GM18868 (cell line): ENCODE data around the gene CCDC149.

Experiments
- ATAC-seq: cut with Tn5 transposase; IDR thresholded peaks from one replicate; pipeline ENCODE4 v1.9.1; 2021; ENCODE audit warnings: mild to moderate bottlenecking, moderate library complexity; ENCODE audit not compliant: unreplicated experiment

Gene CCDC149

GRCh38 chr4:24912252-24913118 lies at the start of gene CCDC149:
Gene CCDC149 (minus strand): TSS chr4:24913042. CDS start chr4:24912864, 178 bp downstream.
- peak; percentile 76 for ATAC-seq

- no peak for ATAC-seq
These were observed 45.0 kb upstream of the CCDC149 start for GRCh38 chr4:24957886-24958285.

GRCh38 chr4:24956763-24957162 lies 43.9 kb upstream of the CCDC149 start:
- no peak for ATAC-seq

- ATAC-seq: no peak
These were observed 43.2 kb upstream of the CCDC149 start for GRCh38 chr4:24956091-24956490.

- no peak for ATAC-seq
These were observed 39.8 kb upstream of the CCDC149 start for GRCh38 chr4:24952667-24953066.

GRCh38 chr4:24949970-24950369 lies 37.1 kb upstream of the CCDC149 start:
- no peak for ATAC-seq

GRCh38 chr4:24937917-24938281 lies 25.1 kb upstream of the CCDC149 start:
- no peak for ATAC-seq

- no peak for ATAC-seq
These were observed 24.5 kb upstream of the CCDC149 start for GRCh38 chr4:24937176-24937916.

- ATAC-seq: no peak
These were observed 23.0 kb upstream of the CCDC149 start for GRCh38 chr4:24935856-24936255.

- ATAC-seq: no peak
These were observed 21.5 kb upstream of the CCDC149 start for GRCh38 chr4:24934311-24934710.

- no peak for ATAC-seq
These were observed 20.9 kb upstream of the CCDC149 start for GRCh38 chr4:24933684-24934275.

- no peak for ATAC-seq
These were observed 19.8 kb upstream of the CCDC149 start for GRCh38 chr4:24932515-24933225.

- no peak for ATAC-seq
These were observed 17.3 kb upstream of the CCDC149 start for GRCh38 chr4:24930151-24930550.

GRCh38 chr4:24928708-24929107 lies 15.9 kb upstream of the CCDC149 start:
- no peak for ATAC-seq

- no peak for ATAC-seq
These were observed 14.2 kb upstream of the CCDC149 start for GRCh38 chr4:24927049-24927448.

- ATAC-seq: no peak
These were observed 11.5 kb upstream of the CCDC149 start for GRCh38 chr4:24924309-24924781.

GRCh38 chr4:24923550-24923949 lies 10.7 kb upstream of the CCDC149 start:
- no peak for ATAC-seq

- no peak for ATAC-seq
These were observed 10.2 kb upstream of the CCDC149 start for GRCh38 chr4:24923002-24923401.

- no peak for ATAC-seq
These were observed 9.6 kb upstream of the CCDC149 start for GRCh38 chr4:24922416-24922815.

GRCh38 chr4:24921491-24921890 lies 8.6 kb upstream of the CCDC149 start:
- no peak for ATAC-seq

GRCh38 chr4:24920008-24920407 lies 7.2 kb upstream of the CCDC149 start:
- no peak for ATAC-seq
